Measurements from ENCODE around the gene ZDHHC24. TPM values are rescaled to one million over a fixed set of nuclear protein-coding genes. Genes with fewer than 3 reads are reported as not detected.
A peak's percentile ranks its signal among the peaks of the same experiment; 100 is the strongest.

Gene ZDHHC24
- total RNA-seq, 1 experiment from 2014 or later, result 9.7 TPM

DNA sequence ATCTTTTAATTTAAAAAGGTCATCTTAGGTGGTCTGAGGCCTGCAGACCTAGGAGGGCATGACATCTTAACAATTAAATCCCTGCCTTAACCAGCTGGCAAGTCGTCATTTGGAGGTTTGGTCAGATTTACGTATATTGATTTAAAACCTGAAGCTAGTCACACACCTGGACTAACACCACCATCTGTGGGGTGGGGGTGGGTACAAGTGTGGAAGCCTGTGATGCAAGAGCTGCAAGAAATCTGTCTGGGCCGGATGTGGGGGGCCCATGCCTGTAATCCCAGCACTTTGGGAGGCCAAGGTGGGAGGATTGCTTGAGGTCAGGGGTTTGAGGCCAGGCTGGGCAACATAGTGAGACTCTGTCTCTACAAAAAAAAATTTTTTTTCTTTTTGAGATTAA, 35.4 kb upstream of the ZDHHC24 start:
- no peak for DNase-seq (ENCODE audit: low spot score)
- no peak overlapping the region for H3K4me3 ChIP-seq (ENCODE audit: low read depth, low read length, poor library complexity, severe bottlenecking)
- no peaks in the 10 kb centered on the region for H3K4me1 ChIP-seq (ENCODE audit: insufficient read depth, low read length, poor library complexity, severe bottlenecking)
- TF ChIP-seq, protein P1, sequence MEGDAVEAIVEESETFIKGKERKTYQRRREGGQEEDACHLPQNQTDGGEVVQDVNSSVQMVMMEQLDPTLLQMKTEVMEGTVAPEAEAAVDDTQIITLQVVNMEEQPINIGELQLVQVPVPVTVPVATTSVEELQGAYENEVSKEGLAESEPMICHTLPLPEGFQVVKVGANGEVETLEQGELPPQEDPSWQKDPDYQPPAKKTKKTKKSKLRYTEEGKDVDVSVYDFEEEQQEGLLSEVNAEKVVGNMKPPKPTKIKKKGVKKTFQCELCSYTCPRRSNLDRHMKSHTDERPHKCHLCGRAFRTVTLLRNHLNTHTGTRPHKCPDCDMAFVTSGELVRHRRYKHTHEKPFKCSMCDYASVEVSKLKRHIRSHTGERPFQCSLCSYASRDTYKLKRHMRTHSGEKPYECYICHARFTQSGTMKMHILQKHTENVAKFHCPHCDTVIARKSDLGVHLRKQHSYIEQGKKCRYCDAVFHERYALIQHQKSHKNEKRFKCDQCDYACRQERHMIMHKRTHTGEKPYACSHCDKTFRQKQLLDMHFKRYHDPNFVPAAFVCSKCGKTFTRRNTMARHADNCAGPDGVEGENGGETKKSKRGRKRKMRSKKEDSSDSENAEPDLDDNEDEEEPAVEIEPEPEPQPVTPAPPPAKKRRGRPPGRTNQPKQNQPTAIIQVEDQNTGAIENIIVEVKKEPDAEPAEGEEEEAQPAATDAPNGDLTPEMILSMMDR (conservative IDR thresholded peaks at IDR 0.05; ENCODE audit: low read depth, low read length), result no peak
- TF ChIP-seq EZH2 (IDR thresholded peaks at IDR 0.05; ENCODE audit: borderline replicate concordance, low read depth, low read length, poor library complexity, severe bottlenecking), result no peak
- H3K27ac ChIP-seq (ENCODE audit: low read depth, low read length, poor library complexity, severe bottlenecking), result no peak overlapping the region
- intact Hi-C loops (cut with micrococcal nuclease; ENCODE audit: unreplicated experiment), result no loop called here
- CTCF ChIA-PET, result interaction anchor here (0.5 to 2.5 kb wide), 3 partner anchors 8 to 252 kb away, joined by 3 to 9 read pairs (median 3); no protein-coding TSS in a partner anchor
- no peaks in the 10 kb centered on the region for H3K27me3 ChIP-seq (replicated peaks; ENCODE audit: insufficient read depth, low read depth, low read length, poor library complexity)
- no TSS peak for BruUV-seq (replicated peaks)
- H3K36me3 ChIP-seq (ENCODE audit: insufficient read depth, low read length, poor library complexity, severe bottlenecking), result no peaks in the 10 kb centered on the region
- POLR2A ChIA-PET (ENCODE audit: low non-redundant PET), result no interaction called here
- no peaks in the 10 kb centered on the region for H3K9me3 ChIP-seq (ENCODE audit: low read depth, low read length, poor library complexity, severe bottlenecking)

DNA sequence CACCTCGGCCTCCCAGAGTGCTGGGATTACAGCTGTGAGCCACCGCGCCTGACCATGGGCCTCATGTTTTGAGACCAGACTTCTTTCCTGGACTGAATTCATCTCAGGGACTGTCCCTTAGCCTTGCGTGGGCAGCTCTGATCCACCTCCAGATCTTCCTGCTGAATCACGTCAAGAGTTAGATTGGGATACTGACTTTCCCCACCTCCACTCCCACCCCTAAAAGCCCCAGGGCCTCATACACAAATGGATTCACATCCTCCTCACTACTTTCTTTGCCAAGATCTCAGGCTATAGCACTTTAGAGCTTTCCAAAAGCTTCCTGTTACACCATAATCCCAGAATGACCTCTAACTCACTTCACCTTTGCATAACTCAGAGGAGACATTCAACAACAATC, 35.0 kb upstream of the ZDHHC24 start:
- TF ChIP-seq, protein P1 (conservative IDR thresholded peaks at IDR 0.05; ENCODE audit: low read depth, low read length), result no peak
- TF ChIP-seq EZH2 (IDR thresholded peaks at IDR 0.05; ENCODE audit: borderline replicate concordance, low read depth, low read length, poor library complexity, severe bottlenecking), result no peak
- ChIA-PET CTCF (interaction anchor here (0.5 to 2.5 kb wide), 3 partner anchors 8 to 253 kb away, joined by 3 to 9 read pairs (median 3); no protein-coding TSS in a partner anchor), POLR2A (ENCODE audit: low non-redundant PET) (no interaction called here)
- no peaks in the 10 kb centered on the region for H3K4me1 ChIP-seq (ENCODE audit: insufficient read depth, low read length, poor library complexity, severe bottlenecking)
- no peaks in the 10 kb centered on the region for H3K27me3 ChIP-seq (replicated peaks; ENCODE audit: insufficient read depth, low read depth, low read length, poor library complexity)
- no peak for DNase-seq (ENCODE audit: low spot score)
- no peaks in the 10 kb centered on the region for H3K36me3 ChIP-seq (ENCODE audit: insufficient read depth, low read length, poor library complexity, severe bottlenecking)
- no TSS peak for BruUV-seq (replicated peaks)
- H3K27ac ChIP-seq (ENCODE audit: low read depth, low read length, poor library complexity, severe bottlenecking), result no peak overlapping the region
- H3K9me3 ChIP-seq (ENCODE audit: low read depth, low read length, poor library complexity, severe bottlenecking), result no peaks in the 10 kb centered on the region
- intact Hi-C loops (cut with micrococcal nuclease; ENCODE audit: unreplicated experiment), result no loop called here
- no peak overlapping the region for H3K4me3 ChIP-seq (ENCODE audit: low read depth, low read length, poor library complexity, severe bottlenecking)

DNA sequence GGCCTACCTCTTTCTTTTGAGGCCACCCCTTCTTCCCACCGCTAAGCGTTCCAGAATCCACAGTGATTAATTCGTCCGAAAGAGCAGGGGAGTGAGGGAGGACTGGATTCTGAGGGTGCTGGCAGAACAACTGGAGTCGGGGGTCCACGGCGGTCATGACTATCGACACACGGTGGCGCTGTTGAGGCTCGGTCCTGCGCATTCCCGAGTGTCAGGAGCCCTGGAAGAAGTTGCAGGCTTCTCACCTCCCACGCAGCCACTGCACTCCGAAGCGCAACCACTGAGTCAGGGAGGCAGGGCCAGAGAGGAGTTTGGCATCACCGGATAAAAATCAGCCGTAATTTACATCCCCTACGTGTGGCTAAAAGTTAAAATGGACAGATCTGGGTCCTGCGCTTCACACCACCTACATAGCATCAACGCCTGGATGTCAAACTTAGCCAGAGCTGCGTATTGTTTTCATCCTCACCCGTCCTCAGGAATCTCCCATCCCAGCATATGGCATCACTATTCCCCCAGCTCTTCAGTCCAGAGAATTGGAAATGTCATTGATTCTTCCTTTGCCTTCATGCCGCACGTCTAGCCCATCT, 33.3 kb upstream of the ZDHHC24 start:
- POLR2A ChIA-PET (ENCODE audit: low non-redundant PET), result no interaction called here
- TF ChIP-seq EZH2 (IDR thresholded peaks at IDR 0.05; ENCODE audit: borderline replicate concordance, low read depth, low read length, poor library complexity, severe bottlenecking), result no peak
- TF ChIP-seq, protein P1 (conservative IDR thresholded peaks at IDR 0.05; ENCODE audit: low read depth, low read length), result peak; percentile 93
- Histone ChIP-seq H3K27me3 (replicated peaks; ENCODE audit: insufficient read depth, low read depth, low read length, poor library complexity) (no peaks in the 10 kb centered on the region), H3K27ac (ENCODE audit: low read depth, low read length, poor library complexity, severe bottlenecking) (no peak overlapping the region), H3K4me1 (ENCODE audit: insufficient read depth, low read length, poor library complexity, severe bottlenecking) (no peaks in the 10 kb centered on the region), H3K4me3 (ENCODE audit: low read depth, low read length, poor library complexity, severe bottlenecking) (no peak overlapping the region), H3K36me3 (ENCODE audit: insufficient read depth, low read length, poor library complexity, severe bottlenecking) (no peaks in the 10 kb centered on the region), H3K9me3 (ENCODE audit: low read depth, low read length, poor library complexity, severe bottlenecking) (no peaks in the 10 kb centered on the region)
- peak; percentile 84 for DNase-seq (ENCODE audit: low spot score)
- no TSS peak for BruUV-seq (replicated peaks)
- intact Hi-C loops (cut with micrococcal nuclease; ENCODE audit: unreplicated experiment), result loop anchor here (1.0 kb wide), 1 partner anchor 99 kb away; no protein-coding TSS in a partner anchor
- CTCF ChIA-PET, result interaction anchor here (2.5 kb wide), 1 partner anchor 99 kb away, joined by 9 read pairs; no protein-coding TSS in a partner anchor
